ENCODE data around the gene CPT2. TPM values are rescaled to one million over a fixed set of nuclear protein-coding genes. Genes with fewer than 3 reads are reported as not detected.

The CPT2 gene
- total RNA-seq, 1 experiment from 2014 or later = 14.4 TPM

DNA sequence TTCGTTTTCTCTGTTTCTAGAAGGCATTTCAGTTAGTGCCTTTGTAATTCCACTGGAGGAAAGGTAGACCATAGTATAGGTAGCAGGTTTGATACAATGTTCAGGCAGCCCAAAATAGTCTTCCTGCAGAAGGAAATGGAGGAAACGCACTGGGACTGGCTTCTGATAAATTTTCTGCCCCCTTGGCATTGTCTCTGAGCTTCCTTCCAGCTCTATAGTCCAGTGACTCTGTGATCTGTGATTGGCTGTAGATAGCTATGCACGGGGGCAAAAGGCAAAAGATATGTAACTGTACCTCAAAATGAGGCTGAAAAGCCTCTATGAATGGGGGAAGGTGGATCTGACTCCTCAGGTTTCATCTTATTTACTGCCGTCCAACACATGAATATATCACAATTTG lies 47.5 kb downstream of the CPT2 start:
- Mint-ChIP-seq H3K4me1 (ENCODE audit: low read depth, unreplicated experiment) (no peaks in the 10 kb centered on the region), H3K27ac (ENCODE audit: unreplicated experiment) (no peak overlapping the region), H3K36me3 (ENCODE audit: insufficient read depth, unreplicated experiment) (peaks cover 5% of the 10 kb centered on the region), H3K9me3 (ENCODE audit: unreplicated experiment) (no peaks in the 10 kb centered on the region), H3K27me3 (ENCODE audit: insufficient read depth, unreplicated experiment) (peaks cover 7% of the 10 kb centered on the region), H3K4me3 (ENCODE audit: unreplicated experiment) (no peak overlapping the region)
- no peak for DNase-seq
- ChIA-PET CTCF (interaction anchor here (0.6 kb wide), 1 partner anchor 22 kb away, joined by 3 read pairs; no protein-coding TSS in a partner anchor), POLR2A (no interaction called here)
- Histone ChIP-seq H3K4me1 (0 out of 2 replicates have a peak, but pooled peaks cover 3% of the 10 kb centered on the region), H3K4me3 (ENCODE audit: low read depth, low read length) (no peak overlapping the region), H3K9me3 (no peaks in the 10 kb centered on the region), H3K27me3 (replicated peaks; ENCODE audit: control insufficient read depth, insufficient read depth, low read length) (no peaks in the 10 kb centered on the region), H3K36me3 (ENCODE audit: control insufficient read depth, insufficient read depth, low read length) (no peaks in the 10 kb centered on the region)
- TF ChIP-seq, protein P1, sequence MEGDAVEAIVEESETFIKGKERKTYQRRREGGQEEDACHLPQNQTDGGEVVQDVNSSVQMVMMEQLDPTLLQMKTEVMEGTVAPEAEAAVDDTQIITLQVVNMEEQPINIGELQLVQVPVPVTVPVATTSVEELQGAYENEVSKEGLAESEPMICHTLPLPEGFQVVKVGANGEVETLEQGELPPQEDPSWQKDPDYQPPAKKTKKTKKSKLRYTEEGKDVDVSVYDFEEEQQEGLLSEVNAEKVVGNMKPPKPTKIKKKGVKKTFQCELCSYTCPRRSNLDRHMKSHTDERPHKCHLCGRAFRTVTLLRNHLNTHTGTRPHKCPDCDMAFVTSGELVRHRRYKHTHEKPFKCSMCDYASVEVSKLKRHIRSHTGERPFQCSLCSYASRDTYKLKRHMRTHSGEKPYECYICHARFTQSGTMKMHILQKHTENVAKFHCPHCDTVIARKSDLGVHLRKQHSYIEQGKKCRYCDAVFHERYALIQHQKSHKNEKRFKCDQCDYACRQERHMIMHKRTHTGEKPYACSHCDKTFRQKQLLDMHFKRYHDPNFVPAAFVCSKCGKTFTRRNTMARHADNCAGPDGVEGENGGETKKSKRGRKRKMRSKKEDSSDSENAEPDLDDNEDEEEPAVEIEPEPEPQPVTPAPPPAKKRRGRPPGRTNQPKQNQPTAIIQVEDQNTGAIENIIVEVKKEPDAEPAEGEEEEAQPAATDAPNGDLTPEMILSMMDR (IDR thresholded peaks at IDR 0.05; ENCODE audit: insufficient read depth in 1 of 2, low read depth in 1 of 2, low read length in 1 of 2, severe bottlenecking in 1 of 2, unreplicated experiment in 1 of 2) = no peak
- intact Hi-C loops (cut with micrococcal nuclease; ENCODE audit: unreplicated experiment) = no loop called here
- BruUV-seq (replicated peaks) = no TSS peak

DNA sequence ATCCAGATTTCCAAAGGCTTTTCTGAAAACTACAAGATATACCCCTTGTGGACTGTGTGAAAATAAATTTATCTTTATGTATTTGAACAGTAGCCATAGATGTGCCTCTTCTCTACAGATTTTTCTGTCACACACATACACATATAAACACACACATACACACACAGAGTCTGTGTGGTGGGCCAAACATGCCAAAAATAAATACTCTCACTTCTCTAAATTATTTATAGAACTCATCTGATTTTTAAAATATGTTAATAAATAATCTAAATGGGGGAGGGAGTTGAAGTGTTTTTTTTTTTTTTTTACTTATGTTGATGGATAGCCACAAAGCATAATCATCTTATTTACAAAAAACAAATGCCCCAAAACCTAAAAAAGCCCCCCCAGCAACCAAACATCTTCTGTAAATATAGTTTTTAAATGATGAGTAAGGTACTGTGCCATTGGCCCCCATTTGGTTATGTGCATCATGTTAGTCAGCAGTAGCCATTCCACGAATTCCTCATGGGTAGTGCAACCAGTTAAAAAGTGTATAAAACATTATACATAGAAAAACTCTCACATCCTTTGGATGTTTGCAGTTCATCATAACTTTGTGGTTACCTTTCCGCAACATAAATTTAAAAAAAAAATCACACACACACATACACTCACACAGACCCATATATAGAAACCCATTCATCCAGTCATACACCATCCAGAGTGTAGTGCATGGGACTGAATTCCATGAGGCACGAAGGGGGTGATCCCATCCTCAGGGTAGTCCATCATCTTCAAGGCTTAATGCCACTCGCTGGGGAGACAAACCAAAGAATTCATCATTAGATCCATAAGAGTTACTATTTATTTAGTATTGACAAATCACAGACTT lies 49.9 kb downstream of the CPT2 start:
- Histone ChIP-seq H3K9me3 (no peaks in the 10 kb centered on the region), H3K27me3 (replicated peaks; ENCODE audit: control insufficient read depth, insufficient read depth, low read length) (no peaks in the 10 kb centered on the region), H3K4me1 (no peaks in the 10 kb centered on the region), H3K4me3 (ENCODE audit: low read depth, low read length) (no peak overlapping the region), H3K36me3 (ENCODE audit: control insufficient read depth, insufficient read depth, low read length) (no peaks in the 10 kb centered on the region)
- Mint-ChIP-seq H3K27ac (ENCODE audit: unreplicated experiment) (no peak overlapping the region), H3K36me3 (ENCODE audit: insufficient read depth, unreplicated experiment) (peaks cover 6% of the 10 kb centered on the region), H3K9me3 (ENCODE audit: unreplicated experiment) (no peaks in the 10 kb centered on the region), H3K4me1 (ENCODE audit: low read depth, unreplicated experiment) (no peaks in the 10 kb centered on the region), H3K4me3 (ENCODE audit: unreplicated experiment) (no peak overlapping the region), H3K27me3 (ENCODE audit: insufficient read depth, unreplicated experiment) (peaks cover 7% of the 10 kb centered on the region)
- POLR2A ChIA-PET = no interaction called here
- CTCF ChIA-PET = no interaction called here
- DNase-seq = no peak
- intact Hi-C loops (cut with micrococcal nuclease; ENCODE audit: unreplicated experiment) = no loop called here
- TF ChIP-seq, protein P1 (IDR thresholded peaks at IDR 0.05; ENCODE audit: insufficient read depth in 1 of 2, low read depth in 1 of 2, low read length in 1 of 2, severe bottlenecking in 1 of 2, unreplicated experiment in 1 of 2) = no peak
- BruUV-seq (replicated peaks) = no TSS peak

DNA sequence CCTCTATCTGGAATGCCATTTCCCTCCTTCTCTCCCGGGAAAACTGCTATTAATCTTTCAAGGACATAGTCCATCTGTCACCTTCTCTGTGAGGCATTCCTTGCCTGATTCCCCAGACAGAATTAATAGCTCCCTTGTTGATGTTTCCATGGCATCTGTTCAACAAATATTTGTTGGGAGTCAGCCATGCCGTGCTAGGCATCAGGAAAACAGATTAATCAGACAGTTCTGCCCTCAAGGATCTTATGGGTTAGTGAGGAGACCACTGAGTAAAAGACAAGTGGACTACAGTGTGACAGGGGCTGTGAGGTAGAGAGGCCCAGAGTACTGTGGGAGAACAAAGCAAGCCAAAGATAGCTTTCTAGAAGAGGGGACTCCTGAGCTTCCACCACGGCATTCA lies 53.1 kb downstream of the CPT2 start:
- intact Hi-C loops (cut with micrococcal nuclease; ENCODE audit: unreplicated experiment) = no loop called here
- Histone ChIP-seq H3K4me3 (ENCODE audit: low read depth, low read length) (no peak overlapping the region), H3K27me3 (replicated peaks; ENCODE audit: control insufficient read depth, insufficient read depth, low read length) (no peaks in the 10 kb centered on the region), H3K9me3 (no peaks in the 10 kb centered on the region), H3K4me1 (0 out of 2 replicates have a peak, but pooled peaks cover 3% of the 10 kb centered on the region), H3K36me3 (ENCODE audit: control insufficient read depth, insufficient read depth, low read length) (no peaks in the 10 kb centered on the region)
- CTCF ChIA-PET = no interaction called here
- no peaks in the 10 kb centered on the region for H3K27me3 Mint-ChIP-seq (ENCODE audit: insufficient read depth, unreplicated experiment)
- no peak overlapping the region for H3K27ac Mint-ChIP-seq (ENCODE audit: unreplicated experiment)
- BruUV-seq (replicated peaks) = no TSS peak
- POLR2A ChIA-PET = no interaction called here
- TF ChIP-seq, protein P1 (IDR thresholded peaks at IDR 0.05; ENCODE audit: insufficient read depth in 1 of 2, low read depth in 1 of 2, low read length in 1 of 2, severe bottlenecking in 1 of 2, unreplicated experiment in 1 of 2) = no peak
- H3K9me3 Mint-ChIP-seq (ENCODE audit: unreplicated experiment) = no peaks in the 10 kb centered on the region
- H3K36me3 Mint-ChIP-seq (ENCODE audit: insufficient read depth, unreplicated experiment) = peaks cover 6% of the 10 kb centered on the region
- H3K4me1 Mint-ChIP-seq (ENCODE audit: low read depth, unreplicated experiment) = peaks cover 10% of the 10 kb centered on the region
- H3K4me3 Mint-ChIP-seq (ENCODE audit: unreplicated experiment) = no peak overlapping the region
- DNase-seq = no peak
